HG03196 (cell line): ENCODE measurements around the gene MOB2.

Experiments used
- ATAC-seq: cut with Tn5 transposase; IDR thresholded peaks from one replicate; pipeline ENCODE4 v1.9.1; 2021; ENCODE audit not compliant: unreplicated experiment

MOB2 gene

GRCh38 chr11:1422481-1422880 lies 64.1 kb downstream of the MOB2 start:
- ATAC-seq, result no peak

- ATAC-seq, result no peak
Observed at GRCh38 chr11:1421291-1421690, 65.3 kb downstream of the MOB2 start.

GRCh38 chr11:1419811-1420210 lies 66.8 kb downstream of the MOB2 start:
- ATAC-seq, result no peak
